Upper lobe of left lung (tissue), 4 donors: ENCODE results near the gene SFXN2.

Source experiments
- EP300 ChIP-seq, 4 donors: sonication (generic); formaldehyde crosslinking; IDR thresholded peaks; one replicate each; pipeline ENCODE4 v1.5.1; 2017; ENCODE audit warnings: antibody characterized with exemption in 4 of 4, control low read depth in 2 of 4
- POLR2A ChIP-seq, 4 donors: fragments of 450-650 bp; IDR thresholded peaks; one replicate each; pipeline ENCODE4 v1.5.1; 2016 to 2017; ENCODE audit warnings: antibody characterized with exemption in 4 of 4, mild to moderate bottlenecking in 2 of 4
- POLR2AphosphoS5 ChIP-seq, 2 donors: sonication (generic); formaldehyde crosslinking; IDR thresholded peaks; one replicate each; pipeline ENCODE4 v1.5.1; 2017; ENCODE audit warnings: antibody characterized with exemption in 2 of 2
- TF ChIP-seq, protein P1 (sequence below), 6 experiments: fragments of 450-650 bp in 4 of 6; fragments of 200-600 bp in 2 of 6; sonication (generic) in 2 of 6; IDR thresholded peaks; one replicate each; pipeline ENCODE4 v1.5.1; 2016 to 2019; ENCODE audit warnings: antibody characterized with exemption in 6 of 6

GRCh38 chr10:102681696-102682095 lies 32.7 kb upstream of the SFXN2 start:
- TF ChIP-seq, protein P1, sequence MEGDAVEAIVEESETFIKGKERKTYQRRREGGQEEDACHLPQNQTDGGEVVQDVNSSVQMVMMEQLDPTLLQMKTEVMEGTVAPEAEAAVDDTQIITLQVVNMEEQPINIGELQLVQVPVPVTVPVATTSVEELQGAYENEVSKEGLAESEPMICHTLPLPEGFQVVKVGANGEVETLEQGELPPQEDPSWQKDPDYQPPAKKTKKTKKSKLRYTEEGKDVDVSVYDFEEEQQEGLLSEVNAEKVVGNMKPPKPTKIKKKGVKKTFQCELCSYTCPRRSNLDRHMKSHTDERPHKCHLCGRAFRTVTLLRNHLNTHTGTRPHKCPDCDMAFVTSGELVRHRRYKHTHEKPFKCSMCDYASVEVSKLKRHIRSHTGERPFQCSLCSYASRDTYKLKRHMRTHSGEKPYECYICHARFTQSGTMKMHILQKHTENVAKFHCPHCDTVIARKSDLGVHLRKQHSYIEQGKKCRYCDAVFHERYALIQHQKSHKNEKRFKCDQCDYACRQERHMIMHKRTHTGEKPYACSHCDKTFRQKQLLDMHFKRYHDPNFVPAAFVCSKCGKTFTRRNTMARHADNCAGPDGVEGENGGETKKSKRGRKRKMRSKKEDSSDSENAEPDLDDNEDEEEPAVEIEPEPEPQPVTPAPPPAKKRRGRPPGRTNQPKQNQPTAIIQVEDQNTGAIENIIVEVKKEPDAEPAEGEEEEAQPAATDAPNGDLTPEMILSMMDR (IDR thresholded peaks at IDR 0.05), result no peak
- TF ChIP-seq EP300 (IDR thresholded peaks at IDR 0.05) (no peak), POLR2AphosphoS5 (IDR thresholded peaks at IDR 0.05) (no peak), POLR2A (IDR thresholded peaks at IDR 0.05) (no peak)
